ENCODE results near the gene MALRD1. TPM values are rescaled to one million over a fixed set of nuclear protein-coding genes. Genes with fewer than 3 reads are reported as not detected.

The MALRD1 gene
- total RNA-seq, 1 experiment from 2014 or later = not detected

DNA sequence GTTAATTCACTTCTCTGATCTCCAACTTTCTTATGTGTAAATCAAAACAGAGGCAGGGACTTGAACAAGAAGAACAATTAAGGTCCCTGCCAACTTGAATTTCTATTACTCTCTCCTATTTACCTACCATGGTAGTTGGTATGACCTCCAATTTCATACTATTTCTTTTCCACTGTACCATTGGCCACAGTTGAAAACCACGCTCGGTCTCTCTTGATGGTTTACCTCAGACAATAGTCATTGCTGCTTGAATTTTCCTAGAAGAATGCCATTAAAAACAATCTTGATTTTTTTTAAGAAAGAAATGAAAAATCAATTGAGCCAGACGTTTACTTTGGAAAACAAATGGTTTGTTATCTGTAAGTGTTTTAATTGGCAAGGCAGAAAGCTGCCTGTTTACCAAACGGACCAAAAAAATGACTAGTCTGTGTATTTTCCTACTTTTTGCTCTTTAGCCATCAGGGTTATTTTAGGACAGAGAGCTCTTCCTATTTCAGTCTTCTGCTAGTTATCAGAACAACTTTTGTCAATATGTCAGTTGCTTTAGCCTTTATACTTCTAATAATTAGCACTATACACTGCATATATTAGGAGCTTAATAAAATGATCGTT lies 610.1 kb downstream of the MALRD1 start:
- TF ChIP-seq, protein P1, sequence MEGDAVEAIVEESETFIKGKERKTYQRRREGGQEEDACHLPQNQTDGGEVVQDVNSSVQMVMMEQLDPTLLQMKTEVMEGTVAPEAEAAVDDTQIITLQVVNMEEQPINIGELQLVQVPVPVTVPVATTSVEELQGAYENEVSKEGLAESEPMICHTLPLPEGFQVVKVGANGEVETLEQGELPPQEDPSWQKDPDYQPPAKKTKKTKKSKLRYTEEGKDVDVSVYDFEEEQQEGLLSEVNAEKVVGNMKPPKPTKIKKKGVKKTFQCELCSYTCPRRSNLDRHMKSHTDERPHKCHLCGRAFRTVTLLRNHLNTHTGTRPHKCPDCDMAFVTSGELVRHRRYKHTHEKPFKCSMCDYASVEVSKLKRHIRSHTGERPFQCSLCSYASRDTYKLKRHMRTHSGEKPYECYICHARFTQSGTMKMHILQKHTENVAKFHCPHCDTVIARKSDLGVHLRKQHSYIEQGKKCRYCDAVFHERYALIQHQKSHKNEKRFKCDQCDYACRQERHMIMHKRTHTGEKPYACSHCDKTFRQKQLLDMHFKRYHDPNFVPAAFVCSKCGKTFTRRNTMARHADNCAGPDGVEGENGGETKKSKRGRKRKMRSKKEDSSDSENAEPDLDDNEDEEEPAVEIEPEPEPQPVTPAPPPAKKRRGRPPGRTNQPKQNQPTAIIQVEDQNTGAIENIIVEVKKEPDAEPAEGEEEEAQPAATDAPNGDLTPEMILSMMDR (IDR thresholded peaks at IDR 0.05; ENCODE audit: unreplicated experiment) = no peak
- H3K36me3 Mint-ChIP-seq (ENCODE audit: insufficient read depth, unreplicated experiment) = no peaks in the 10 kb centered on the region
- ChIA-PET CTCF (interaction anchor here (0.6 to 1.1 kb wide), 3 partner anchors 247 to 1111 kb away, joined by 3 to 9 read pairs (median 3); no protein-coding TSS in a partner anchor), POLR2A (interaction anchor here (0.7 kb wide), 2 partner anchors 28 to 1900 kb away, joined by 4 read pairs; no protein-coding TSS in a partner anchor)
- no TSS peak for BruUV-seq (replicated peaks)
- intact Hi-C loops (cut with micrococcal nuclease) = no loop called here
- H3K27ac Mint-ChIP-seq (ENCODE audit: low read depth, unreplicated experiment) = peak overlapping the region; percentile 29
- no peak overlapping the region for H3K4me3 Mint-ChIP-seq (ENCODE audit: unreplicated experiment)
- no peaks in the 10 kb centered on the region for H3K9me3 Mint-ChIP-seq (ENCODE audit: unreplicated experiment)
- no peak for DNase-seq (ENCODE audit: unreplicated experiment)
- no peaks in the 10 kb centered on the region for H3K27me3 Mint-ChIP-seq (ENCODE audit: insufficient read depth, unreplicated experiment)
- peaks cover 32% of the 10 kb centered on the region for H3K4me1 Mint-ChIP-seq (ENCODE audit: insufficient read depth, unreplicated experiment)

- no TSS peak for BruUV-seq (replicated peaks)
- H3K4me1 Mint-ChIP-seq (ENCODE audit: insufficient read depth, unreplicated experiment) = peaks cover 22% of the 10 kb centered on the region
- H3K36me3 Mint-ChIP-seq (ENCODE audit: insufficient read depth, unreplicated experiment) = no peaks in the 10 kb centered on the region
- intact Hi-C loops (cut with micrococcal nuclease) = no loop called here
- POLR2A ChIA-PET = no interaction called here
- no peaks in the 10 kb centered on the region for H3K27me3 Mint-ChIP-seq (ENCODE audit: insufficient read depth, unreplicated experiment)
- no peak overlapping the region for H3K27ac Mint-ChIP-seq (ENCODE audit: low read depth, unreplicated experiment)
- TF ChIP-seq, protein P1 (IDR thresholded peaks at IDR 0.05; ENCODE audit: unreplicated experiment) = no peak
- H3K4me3 Mint-ChIP-seq (ENCODE audit: unreplicated experiment) = no peak overlapping the region
- H3K9me3 Mint-ChIP-seq (ENCODE audit: unreplicated experiment) = no peaks in the 10 kb centered on the region
- CTCF ChIA-PET = no interaction called here
- DNase-seq (ENCODE audit: unreplicated experiment) = no peak
Observed at GRCh38 chr10:19659920-19660655, 611.5 kb downstream of the MALRD1 start.

- TF ChIP-seq, protein P1 (IDR thresholded peaks at IDR 0.05; ENCODE audit: unreplicated experiment) = no peak
- CTCF ChIA-PET = interaction anchor here (0.7 kb wide), 1 partner anchor 115 kb away, joined by 6 read pairs; no protein-coding TSS in a partner anchor
- Mint-ChIP-seq H3K4me1 (ENCODE audit: insufficient read depth, unreplicated experiment) (peaks cover 4% of the 10 kb centered on the region), H3K9me3 (ENCODE audit: unreplicated experiment) (no peaks in the 10 kb centered on the region), H3K4me3 (ENCODE audit: unreplicated experiment) (no peak overlapping the region), H3K27me3 (ENCODE audit: insufficient read depth, unreplicated experiment) (no peaks in the 10 kb centered on the region), H3K36me3 (ENCODE audit: insufficient read depth, unreplicated experiment) (no peaks in the 10 kb centered on the region), H3K27ac (ENCODE audit: low read depth, unreplicated experiment) (no peak overlapping the region)
- DNase-seq (ENCODE audit: unreplicated experiment) = no peak
- intact Hi-C loops (cut with micrococcal nuclease) = no loop called here
- POLR2A ChIA-PET = interaction anchor here (0.5 kb wide), 1 partner anchor 801 kb away, joined by 3 read pairs; no protein-coding TSS in a partner anchor
- no TSS peak for BruUV-seq (replicated peaks)
Observed at GRCh38 chr10:19663344-19663743, 614.7 kb downstream of the MALRD1 start.

- DNase-seq (ENCODE audit: unreplicated experiment) = no peak
- intact Hi-C loops (cut with micrococcal nuclease) = no loop called here
- ChIA-PET POLR2A (no interaction called here), CTCF (no interaction called here)
- Mint-ChIP-seq H3K36me3 (ENCODE audit: insufficient read depth, unreplicated experiment) (no peaks in the 10 kb centered on the region), H3K27ac (ENCODE audit: low read depth, unreplicated experiment) (no peak overlapping the region), H3K27me3 (ENCODE audit: insufficient read depth, unreplicated experiment) (no peaks in the 10 kb centered on the region), H3K4me1 (ENCODE audit: insufficient read depth, unreplicated experiment) (no peaks in the 10 kb centered on the region), H3K9me3 (ENCODE audit: unreplicated experiment) (no peaks in the 10 kb centered on the region), H3K4me3 (ENCODE audit: unreplicated experiment) (no peak overlapping the region)
- TF ChIP-seq, protein P1 (IDR thresholded peaks at IDR 0.05; ENCODE audit: unreplicated experiment) = no peak
- BruUV-seq (replicated peaks) = no TSS peak
Observed at GRCh38 chr10:19668116-19668515, 619.5 kb downstream of the MALRD1 start.

Measured in MCF 10A (cell line).